ENCODE data around the gene DMRT3.

DMRT3 gene

GRCh38 chr9:1005043-1005667 is 28.7 kb downstream of the DMRT3 start:
- DNase-seq: peak; percentile 14

DNA sequence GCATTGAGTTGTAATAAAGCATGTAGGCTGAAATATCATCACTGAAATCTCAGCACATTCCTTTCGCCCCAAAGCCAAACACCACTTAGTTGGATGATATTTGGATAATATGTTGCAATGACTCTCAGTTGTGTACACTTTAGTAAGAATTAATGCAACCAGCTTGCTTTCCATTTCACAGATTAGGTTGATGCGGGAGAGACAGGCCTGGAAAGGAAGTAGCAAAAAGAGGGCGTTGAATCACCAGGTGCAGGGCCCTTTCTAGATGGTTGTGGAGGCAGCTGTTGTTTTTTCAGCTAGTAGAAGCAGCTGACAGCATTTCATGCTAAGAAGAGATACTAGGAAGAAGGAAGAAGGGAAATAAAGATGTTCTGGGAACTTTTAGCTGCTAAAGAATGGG is 30.9 kb downstream of the DMRT3 start:
- DNase-seq: no peak

DNA sequence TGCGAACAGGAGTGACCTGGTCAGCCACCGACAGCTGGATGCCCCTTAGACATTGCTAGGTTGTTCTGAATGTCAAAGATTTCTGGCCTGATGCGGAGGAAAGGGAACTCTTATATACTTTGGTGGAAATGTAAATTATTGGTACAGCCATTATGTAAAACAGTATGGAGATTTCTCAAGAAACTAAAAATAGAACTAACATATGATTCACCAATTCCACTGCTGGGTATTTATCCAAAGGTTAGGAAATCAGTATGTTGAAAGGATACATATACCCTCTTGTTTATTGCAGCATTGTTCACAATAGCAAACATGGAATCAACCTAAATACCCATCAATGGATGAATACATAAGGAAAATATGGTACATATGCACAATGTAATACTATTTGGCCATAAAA is 31.8 kb downstream of the DMRT3 start:
- no peak for DNase-seq

DNA sequence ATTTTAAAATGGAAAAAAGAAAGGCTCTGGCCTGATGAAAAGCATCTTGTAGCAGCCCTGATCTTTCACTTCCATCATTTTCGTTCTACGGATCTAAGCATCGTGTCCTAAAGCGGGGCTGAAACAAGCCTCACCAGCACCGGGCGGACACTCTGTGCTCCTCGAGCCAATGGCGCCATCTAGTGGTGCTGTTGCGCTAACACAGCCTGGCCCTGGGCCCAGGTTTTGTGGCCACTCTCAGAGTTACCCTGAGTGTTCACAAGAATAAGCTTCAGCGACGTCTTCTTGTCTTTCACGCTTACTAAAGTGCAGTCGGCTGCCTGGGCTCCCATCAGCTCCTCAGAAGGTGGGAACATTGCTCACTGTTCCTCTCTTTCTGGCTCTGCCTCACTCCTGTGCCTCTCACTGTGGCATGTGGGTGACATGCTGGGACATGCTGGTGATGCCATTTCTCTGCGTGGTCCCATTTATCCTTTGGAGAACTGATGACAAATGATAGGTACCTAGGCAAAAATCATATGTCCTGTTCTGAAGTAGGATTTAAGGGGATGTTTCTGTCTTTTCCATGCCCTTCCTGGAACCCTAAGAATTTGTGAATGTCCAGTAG is 32.7 kb downstream of the DMRT3 start:
- peak; percentile 71 for DNase-seq

GRCh38 chr9:1013021-1013420 is 36.6 kb downstream of the DMRT3 start:
- DNase-seq: no peak

DNA sequence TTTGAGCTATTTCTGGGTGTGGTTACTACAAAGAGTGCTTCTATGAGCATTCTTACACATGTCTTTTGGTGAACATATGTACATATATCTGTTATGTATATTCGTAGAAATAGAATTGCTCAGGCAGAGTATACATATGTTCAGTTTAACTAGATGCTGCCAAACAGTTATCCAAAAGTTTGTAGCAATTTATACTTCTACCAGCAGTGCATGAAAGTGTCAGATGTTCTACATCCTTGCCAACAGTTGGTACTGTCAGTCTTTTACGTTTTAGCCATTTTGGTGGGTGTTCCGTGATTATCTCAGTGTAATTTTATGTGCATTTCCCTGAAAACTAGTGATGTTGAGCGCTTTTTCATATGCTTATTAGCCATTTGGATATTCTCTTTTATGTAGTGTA is 37.8 kb downstream of the DMRT3 start:
- DNase-seq: no peak

- no peak for DNase-seq
Measured at GRCh38 chr9:1014640-1015039, 38.2 kb downstream of the DMRT3 start.

DNA sequence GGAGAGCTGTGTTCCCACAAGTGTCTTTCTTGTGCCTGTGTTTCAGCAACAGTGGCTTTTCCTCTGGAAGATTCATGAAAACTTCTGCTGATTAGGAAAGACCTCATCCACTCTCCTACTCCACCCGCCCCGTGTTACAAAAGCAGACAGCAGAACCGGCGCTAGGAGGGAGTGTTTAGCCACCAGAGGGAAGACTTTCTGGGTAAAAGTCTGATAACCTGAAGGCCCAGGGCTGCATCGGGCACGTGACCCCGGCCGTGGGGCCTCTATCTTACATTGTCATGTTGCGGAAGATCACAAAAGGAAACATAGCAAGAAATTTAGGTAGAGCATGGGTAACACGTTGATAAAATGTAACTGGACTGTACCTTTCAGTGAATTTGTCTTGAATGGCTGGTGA is 41.7 kb downstream of the DMRT3 start:
- peak; percentile 20 for DNase-seq

DNA sequence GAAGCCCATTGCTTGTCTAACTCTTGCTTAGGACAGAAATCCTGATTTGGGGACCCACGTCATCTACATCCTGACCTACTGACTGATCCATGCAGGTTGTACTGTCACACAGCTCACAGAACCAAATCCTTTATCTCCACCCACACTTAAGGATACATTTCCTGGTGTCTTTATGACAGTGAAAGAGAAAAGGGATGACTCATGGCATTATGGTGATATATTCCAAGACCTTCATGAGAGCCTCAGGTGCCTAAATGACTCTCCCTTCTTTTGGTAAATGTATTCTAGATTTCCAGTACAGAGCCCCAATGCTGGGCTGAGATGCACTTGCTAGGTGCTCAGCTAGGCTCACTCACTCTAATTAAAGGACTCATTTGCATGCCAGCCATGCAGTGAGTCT is 47.7 kb downstream of the DMRT3 start:
- DNase-seq: no peak

DNA sequence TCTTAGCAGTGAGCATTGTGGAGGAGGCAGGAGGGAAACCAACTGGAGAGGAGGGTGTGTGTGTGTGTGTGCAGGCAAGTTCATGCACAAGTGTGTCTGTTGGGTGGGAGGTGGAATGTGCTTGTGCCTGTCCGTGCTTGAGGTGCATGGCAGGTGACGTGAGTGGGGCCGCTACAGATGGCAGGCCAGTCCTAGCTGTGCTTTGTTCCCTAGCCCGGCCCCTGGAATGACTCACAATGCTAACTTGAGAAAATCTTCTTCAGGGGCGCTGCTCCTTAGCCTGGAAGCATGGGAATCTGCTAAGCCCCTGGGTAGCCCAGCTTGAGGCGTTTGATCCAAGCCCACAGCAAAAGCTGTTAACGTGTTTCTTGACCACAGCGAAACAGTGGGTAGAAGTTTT is 48.7 kb downstream of the DMRT3 start:
- DNase-seq: no peak

- DNase-seq: no peak
Measured at GRCh38 chr9:1026219-1026618, 49.8 kb downstream of the DMRT3 start.

DNA sequence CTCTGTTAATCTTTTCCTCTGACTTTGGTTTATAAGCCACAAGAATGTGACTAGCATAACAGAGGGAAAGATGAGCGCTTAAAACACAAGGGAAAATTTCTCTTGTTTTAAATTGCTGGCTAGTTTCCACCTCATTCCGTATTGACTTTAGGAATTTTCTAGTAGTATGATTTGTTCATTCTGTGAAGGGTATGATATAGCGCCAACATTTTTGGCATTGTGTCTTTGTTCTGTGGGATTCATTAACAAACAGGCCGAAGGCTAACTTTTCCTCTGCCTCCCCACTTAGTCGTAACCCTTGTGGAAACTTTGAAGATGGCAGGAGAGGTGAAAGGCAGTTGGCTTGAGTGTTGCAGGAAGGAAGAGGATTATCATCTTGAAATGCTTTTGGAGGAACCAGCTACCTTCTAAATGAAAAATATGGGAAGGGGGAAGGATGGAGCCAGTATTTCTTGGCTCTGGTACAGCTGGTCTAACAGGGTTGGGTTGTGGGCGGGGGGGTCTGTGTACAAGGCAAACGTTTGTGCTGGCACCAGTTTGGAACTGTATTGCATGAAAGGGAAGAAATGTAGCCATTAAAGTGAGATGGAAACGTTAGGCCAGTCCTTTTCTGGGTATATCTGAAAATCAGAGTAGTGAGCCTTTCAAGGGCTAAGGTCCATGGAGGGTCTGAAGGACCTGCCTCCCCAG is 52.2 kb downstream of the DMRT3 start:
- DNase-seq: no peak

GRCh38 chr9:1031951-1032601 is 55.6 kb downstream of the DMRT3 start:
- no peak for DNase-seq

GRCh38 chr9:1034271-1034670 is 57.8 kb downstream of the DMRT3 start:
- no peak for DNase-seq

DNA sequence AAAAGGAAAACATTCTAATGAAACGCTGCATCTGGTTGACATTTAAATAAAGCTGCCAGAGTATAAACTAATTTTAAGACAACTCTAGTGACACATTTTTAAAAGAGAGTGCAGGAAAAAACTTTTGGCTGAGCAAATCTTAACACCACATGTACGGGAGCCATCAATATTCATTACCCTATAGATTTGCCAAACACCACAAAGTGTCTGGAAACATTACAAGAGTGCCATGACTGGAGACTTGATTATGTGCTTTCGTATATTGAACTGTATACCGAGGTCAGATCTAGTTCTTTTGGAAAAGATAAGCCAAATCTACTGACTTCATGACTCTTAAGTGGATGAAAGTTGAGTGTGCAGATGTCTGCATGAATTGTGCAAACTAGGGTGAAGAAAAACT is 63.1 kb downstream of the DMRT3 start:
- no peak for DNase-seq
